ENCODE measurements around the gene CFAP61. TPM values are rescaled to one million over a fixed set of nuclear protein-coding genes. Genes with fewer than 3 reads are reported as not detected.

Gene CFAP61
- total and polyA plus RNA-seq, 10 donors, result 0.06 to 0.17 TPM; not detected in 8

GRCh38 chr20:20373091-20373571, 320.8 kb downstream of the CFAP61 start:
- DNase-seq, result no peak
- Histone ChIP-seq H3K27ac (no peak overlapping the region), H3K36me3 (no peaks in the 10 kb centered on the region), H3K27me3 (replicated peaks in 1 of 7) (peaks cover 7 to 81% (median 58%) of the 10 kb centered on the region in 7 donors), H3K4me1 (peaks cover 6 to 18% (median 13%) of the 10 kb centered on the region in 6 donors), H3K4me3 (no peak overlapping the region), H3K9me3 (no peaks in the 10 kb centered on the region)
- 56 to 67% (median 65%) methylated on average over 13 to 17 of the region's 17 CpGs for WGBS, 5 donors
- intact Hi-C loops (cut with DNase I; ENCODE audit: low total_unique reads), result no loop called here
- TF ChIP-seq POLR2AphosphoS5 (IDR thresholded peaks at IDR 0.05), result no peak
- no peak for TF ChIP-seq POLR2A (IDR thresholded peaks at IDR 0.05)
- TF ChIP-seq CTCF (IDR thresholded peaks at IDR 0.05 in 8 of 11, conservative IDR thresholded peaks at IDR 0.05 in 3 of 11), result no peak

- no peak overlapping the region for H3K27ac ChIP-seq
- H3K4me3 ChIP-seq, result no peak overlapping the region
- intact Hi-C loops (cut with DNase I; ENCODE audit: low total_unique reads), result no loop called here
- H3K4me1 ChIP-seq, result no peaks in the 10 kb centered on the region
- DNase-seq, result no peak
- TF ChIP-seq POLR2A (IDR thresholded peaks at IDR 0.05) (no peak), CTCF (IDR thresholded peaks at IDR 0.05 in 8 of 11, conservative IDR thresholded peaks at IDR 0.05 in 3 of 11) (no peak), POLR2AphosphoS5 (IDR thresholded peaks at IDR 0.05) (no peak)
- WGBS, 5 donors, result 41 to 53% (median 48%) methylated on average over 8 of the region's 8 CpGs
- H3K36me3 ChIP-seq, result no peaks in the 10 kb centered on the region
- H3K27me3 ChIP-seq (replicated peaks in 1 of 7), result peaks cover 0 to 59% (median 33%) of the 10 kb centered on the region in 7 donors
- H3K9me3 ChIP-seq, result peaks cover 0 to 7% (median 0%) of the 10 kb centered on the region in 8 donors
These were observed 323.5 kb downstream of the CFAP61 start for GRCh38 chr20:20375862-20376261.

GRCh38 chr20:20386192-20386591, 333.9 kb downstream of the CFAP61 start:
- H3K36me3 ChIP-seq, result peaks cover 0 to 24% (median 2%) of the 10 kb centered on the region in 6 donors
- DNase-seq, result no peak
- intact Hi-C loops (cut with DNase I; ENCODE audit: low total_unique reads), result no loop called here
- no peak overlapping the region for H3K27ac ChIP-seq
- no peaks in the 10 kb centered on the region for H3K4me1 ChIP-seq
- WGBS, 5 donors, result 71 to 82% (median 75%) methylated on average over 9 of the region's 9 CpGs
- peaks cover 0 to under 1% (median 0%) of the 10 kb centered on the region in 8 donors for H3K9me3 ChIP-seq
- H3K27me3 ChIP-seq (replicated peaks in 1 of 7), result peaks cover 0 to 38% (median 0%) of the 10 kb centered on the region in 7 donors
- no peak for TF ChIP-seq POLR2AphosphoS5 (IDR thresholded peaks at IDR 0.05)
- TF ChIP-seq CTCF (IDR thresholded peaks at IDR 0.05 in 8 of 11, conservative IDR thresholded peaks at IDR 0.05 in 3 of 11), result no peak
- TF ChIP-seq POLR2A (IDR thresholded peaks at IDR 0.05), result no peak
- no peak overlapping the region for H3K4me3 ChIP-seq

- 93 to 97% (median 95%) methylated on average over 9 of the region's 9 CpGs for WGBS, 5 donors
- no peaks in the 10 kb centered on the region for H3K27me3 ChIP-seq (replicated peaks in 1 of 7)
- peaks cover 0 to 65% (median 13%) of the 10 kb centered on the region in 6 donors for H3K36me3 ChIP-seq
These were observed 338.1 kb downstream of the CFAP61 start for GRCh38 chr20:20390393-20390792.

More at GRCh38 chr20:20390393-20390792, 338.1 kb downstream of the CFAP61 start:
- no peak for TF ChIP-seq CTCF (IDR thresholded peaks at IDR 0.05 in 8 of 11, conservative IDR thresholded peaks at IDR 0.05 in 3 of 11)
- no peak for TF ChIP-seq POLR2A (IDR thresholded peaks at IDR 0.05)
- TF ChIP-seq POLR2AphosphoS5 (IDR thresholded peaks at IDR 0.05), result no peak
- no peak for DNase-seq
- Histone ChIP-seq H3K9me3 (no peaks in the 10 kb centered on the region), H3K27ac (no peak overlapping the region), H3K4me3 (no peak overlapping the region), H3K4me1 (peaks cover 0 to 23% (median 6%) of the 10 kb centered on the region in 6 donors)
- intact Hi-C loops (cut with DNase I; ENCODE audit: low total_unique reads), result no loop called here
